TTC549 (cell line): ENCODE data around the gene DRD3.
A peak's percentile ranks its signal among the peaks of the same experiment; 100 is the strongest.

Source experiments
- FAIRE-seq: peaks from 2 replicates; lab custom pipeline; 2012; peaks lifted over from hg19 to GRCh38; lab: Jason Lieb, UNC

Gene DRD3

DNA sequence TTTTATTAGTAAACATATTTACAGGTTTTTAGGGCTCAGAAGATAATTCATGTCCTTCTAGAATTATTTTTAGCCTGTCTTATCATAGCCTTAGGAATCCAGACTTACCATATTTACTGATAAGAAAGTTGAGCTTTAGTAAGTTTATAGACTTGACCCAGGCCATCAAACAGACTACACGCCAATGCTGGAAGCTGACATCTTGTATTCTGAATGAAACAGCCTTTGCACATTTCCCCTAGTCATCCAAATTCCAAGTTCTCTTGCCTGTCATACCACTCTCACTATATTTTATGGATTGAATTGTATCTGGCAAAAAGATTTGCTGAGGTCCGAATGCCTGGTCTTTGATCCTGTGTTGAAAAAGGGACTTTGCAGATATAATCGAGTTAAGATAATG lies 58.6 kb downstream of the DRD3 start:
- FAIRE-seq, result no peak

DNA sequence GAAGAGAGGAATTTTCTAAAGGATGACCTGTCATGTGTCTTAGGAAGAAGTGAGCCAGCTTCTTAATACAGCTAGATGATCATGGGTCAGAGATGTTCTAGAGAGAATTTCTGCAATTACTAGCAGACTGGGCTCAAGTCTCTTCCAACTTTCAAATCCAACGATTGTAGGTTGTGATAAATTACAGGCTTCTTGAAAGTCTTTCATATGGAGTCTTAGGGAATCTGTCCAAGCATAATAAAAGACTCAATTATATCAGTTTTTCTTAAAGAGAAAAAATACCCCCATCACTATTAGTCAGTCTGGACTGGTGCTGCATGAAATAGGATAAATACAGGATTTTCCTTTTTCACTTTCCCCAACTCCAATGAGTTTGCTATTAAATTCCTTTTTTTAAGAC lies 59.1 kb downstream of the DRD3 start:
- FAIRE-seq, result no peak

DNA sequence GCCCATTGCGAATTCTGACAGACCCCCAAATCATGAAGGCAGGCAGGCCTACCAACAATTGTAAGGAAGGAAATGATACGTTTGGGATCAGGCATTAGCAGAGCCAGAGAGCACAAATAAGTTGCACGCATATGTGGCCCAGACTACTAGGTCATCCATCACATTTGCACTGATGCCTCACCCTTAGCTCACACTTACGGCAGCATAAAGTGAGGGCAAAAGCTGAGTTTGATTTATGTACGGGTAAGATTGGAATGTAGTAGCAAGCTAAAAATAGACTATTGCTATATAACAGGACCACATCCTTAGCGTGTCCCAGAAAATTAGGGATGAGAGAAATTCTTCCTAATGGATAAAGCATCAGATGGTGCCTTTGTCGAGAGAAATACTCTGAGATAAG lies 63.7 kb downstream of the DRD3 start:
- FAIRE-seq, result no peak

GRCh38 chr3:114114719-114115118 lies 64.1 kb downstream of the DRD3 start:
- no peak for FAIRE-seq

GRCh38 chr3:114112696-114113095 lies 66.2 kb downstream of the DRD3 start:
- no peak for FAIRE-seq

- FAIRE-seq, result no peak
Observed at GRCh38 chr3:114111060-114111770, 67.6 kb downstream of the DRD3 start.

GRCh38 chr3:114110439-114110838 lies 68.4 kb downstream of the DRD3 start:
- FAIRE-seq, result no peak

DNA sequence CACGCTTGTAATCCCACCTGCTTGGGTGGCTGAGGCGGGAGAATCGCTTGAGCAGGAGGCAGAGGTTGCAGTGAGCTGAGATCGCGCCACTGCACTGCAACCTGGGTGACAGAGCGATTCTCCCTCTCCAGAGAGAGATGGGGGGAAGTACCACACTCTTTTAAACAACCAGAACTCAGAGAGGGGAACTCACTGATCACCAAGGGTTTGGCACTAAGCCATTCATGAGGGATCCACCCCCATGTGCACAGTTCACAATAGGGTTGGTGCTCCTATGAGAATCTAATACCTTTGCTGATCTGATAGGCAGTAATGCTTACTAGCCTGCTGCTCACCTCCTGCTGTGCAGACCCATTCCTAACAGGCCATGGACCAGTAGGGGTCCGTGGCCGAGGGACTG lies 70.7 kb downstream of the DRD3 start:
- no peak for FAIRE-seq

- FAIRE-seq, result no peak
Observed at GRCh38 chr3:114104414-114104813, 74.4 kb downstream of the DRD3 start.

DNA sequence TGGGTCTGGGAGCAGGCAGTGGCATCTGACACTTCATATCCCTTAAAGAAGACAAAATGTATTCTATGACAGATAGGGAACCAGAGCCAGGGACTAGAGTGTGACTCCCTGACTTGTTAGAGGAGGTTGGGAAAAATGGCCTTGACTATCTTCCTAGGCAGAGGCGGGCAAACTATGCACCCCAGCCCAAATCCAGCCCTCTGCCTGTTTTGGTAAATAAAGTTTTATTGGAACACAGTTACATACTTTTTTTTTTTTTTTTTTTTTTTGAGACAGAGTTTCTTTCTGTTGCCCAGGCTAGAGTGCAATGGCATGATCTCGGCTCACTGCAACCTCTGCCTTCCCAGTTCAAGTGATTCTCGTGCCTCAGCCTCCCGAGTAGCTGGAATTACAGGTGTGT lies 75.0 kb downstream of the DRD3 start:
- no peak for FAIRE-seq

DNA sequence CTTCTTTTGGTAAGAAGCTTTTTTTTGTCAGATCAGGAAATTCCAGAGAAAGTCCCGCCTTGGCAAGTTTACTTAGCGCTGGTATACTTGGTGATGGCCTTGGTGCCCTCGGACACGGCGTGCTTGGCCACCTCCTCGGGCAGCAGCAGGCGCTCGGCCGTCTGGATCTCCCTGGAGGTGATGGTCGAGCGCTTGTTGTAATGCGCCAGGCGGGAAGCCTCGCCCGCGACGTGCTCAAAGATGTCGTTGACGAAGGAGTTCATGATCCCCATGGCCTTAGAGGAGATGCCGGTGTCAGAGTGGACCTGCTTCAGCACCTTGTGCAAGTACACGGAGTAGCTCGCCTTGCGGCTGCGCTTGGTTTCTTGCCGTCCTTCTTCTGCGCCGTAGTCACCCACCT lies 75.7 kb downstream of the DRD3 start:
- FAIRE-seq, result no peak

- FAIRE-seq, result no peak
Observed at GRCh38 chr3:114101101-114101500, 77.8 kb downstream of the DRD3 start.

DNA sequence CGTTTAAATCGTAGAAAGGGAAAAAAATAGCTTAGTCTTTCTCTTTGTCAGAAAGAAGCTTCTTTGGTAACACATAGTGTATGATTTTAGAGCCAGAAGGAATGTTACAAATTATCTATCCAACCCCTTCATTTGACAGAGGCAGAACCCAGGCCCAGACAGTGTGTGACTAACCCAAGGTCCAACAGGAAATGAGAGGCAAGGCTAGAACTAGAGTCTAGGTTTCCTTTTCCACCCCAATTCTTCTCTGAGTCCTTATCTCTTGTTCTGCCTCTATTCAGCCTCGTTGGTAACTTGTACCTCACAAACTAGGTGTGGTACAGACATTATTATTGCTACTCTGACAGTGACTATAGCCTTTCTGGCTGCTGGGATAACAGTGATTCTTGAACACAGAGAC lies 83.1 kb downstream of the DRD3 start:
- no peak for FAIRE-seq

- FAIRE-seq, result no peak
Observed at GRCh38 chr3:114093596-114093995, 85.3 kb downstream of the DRD3 start.

GRCh38 chr3:114093016-114093380 lies 85.9 kb downstream of the DRD3 start:
- no peak for FAIRE-seq

DNA sequence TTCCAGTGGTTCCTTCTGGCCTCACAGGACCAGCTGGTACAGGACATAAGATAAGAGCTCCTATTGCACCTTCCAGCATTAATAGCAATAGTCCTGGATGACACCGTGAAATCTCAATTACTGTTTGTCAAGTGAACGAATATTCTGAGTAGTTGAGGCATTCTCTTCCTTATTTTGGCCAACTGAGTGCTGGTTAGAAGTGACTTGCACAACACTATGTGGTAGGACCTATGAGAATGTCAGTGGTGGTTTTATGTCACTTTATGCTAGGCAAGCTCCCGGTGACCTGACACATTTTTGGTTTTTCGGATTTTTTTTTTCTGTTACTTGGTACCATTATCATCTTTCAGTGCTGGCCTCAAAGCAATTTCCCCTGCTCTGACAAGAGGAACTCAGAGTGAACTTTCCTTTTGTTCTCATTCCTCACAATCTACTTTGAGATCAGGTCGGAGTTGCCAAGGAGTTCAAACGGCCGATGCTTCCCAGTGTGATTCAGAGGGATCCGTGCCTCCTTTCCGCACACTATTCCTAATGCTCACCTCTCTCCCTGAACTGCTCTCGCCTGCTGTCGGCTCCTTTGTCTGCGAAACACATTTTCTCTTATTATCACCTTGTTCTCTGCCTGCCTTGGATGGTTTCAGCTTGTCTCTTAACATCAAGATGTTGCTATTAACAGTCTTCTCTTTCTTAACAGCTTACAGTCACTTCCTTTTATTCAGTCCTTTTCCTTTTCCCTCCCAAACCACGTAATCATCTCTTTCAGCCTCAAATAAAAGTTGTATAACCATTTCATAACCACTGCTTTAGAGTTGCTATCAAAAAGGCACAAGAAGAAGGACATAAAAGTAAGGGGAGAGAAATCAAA lies 86.5 kb downstream of the DRD3 start:
- no peak for FAIRE-seq

GRCh38 chr3:114089675-114090074 lies 89.2 kb downstream of the DRD3 start:
- FAIRE-seq, result no peak

- no peak for FAIRE-seq
Observed at GRCh38 chr3:114086356-114086755, 92.5 kb downstream of the DRD3 start.

DNA sequence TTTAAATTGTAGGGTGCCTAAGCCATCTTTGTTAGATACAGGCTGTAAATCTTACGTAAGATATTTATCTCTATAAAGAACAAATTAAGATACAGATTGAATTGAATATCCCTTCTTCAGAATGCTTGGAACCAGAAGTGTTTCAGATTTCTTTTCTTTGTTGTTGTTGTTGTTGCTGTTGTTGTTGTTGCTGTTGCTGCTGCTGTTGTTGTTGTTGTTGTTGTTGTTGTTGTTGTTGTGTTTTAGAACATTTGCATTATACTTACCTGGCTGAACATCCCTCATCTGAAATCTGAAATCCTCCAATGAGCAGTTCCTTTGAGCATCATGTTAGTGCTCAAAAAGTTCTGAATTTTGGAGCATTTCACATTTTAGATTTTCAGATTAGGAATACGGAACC lies 95.7 kb downstream of the DRD3 start:
- peak; percentile 11 for FAIRE-seq

GRCh38 chr3:114081037-114081436 lies 97.8 kb downstream of the DRD3 start:
- FAIRE-seq, result no peak

DNA sequence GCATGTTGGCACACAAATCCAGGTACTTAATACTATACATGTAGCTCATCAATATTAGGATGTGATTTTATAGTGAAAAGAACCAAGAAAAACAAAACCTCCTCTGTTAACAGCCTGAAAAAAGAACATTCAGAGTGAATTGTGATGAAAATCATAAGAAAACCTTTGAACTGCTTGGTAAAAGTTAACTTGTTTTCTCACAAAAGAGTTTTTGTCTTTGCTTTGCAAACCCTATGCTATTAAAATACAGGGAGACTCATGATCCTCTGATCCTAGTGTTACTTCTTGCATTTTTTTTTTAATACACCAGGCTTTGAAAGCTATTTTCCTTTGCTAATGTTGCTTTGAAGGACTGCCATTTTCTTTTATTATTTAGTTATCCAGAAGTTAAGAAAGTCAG lies 98.7 kb downstream of the DRD3 start:
- no peak for FAIRE-seq

DNA sequence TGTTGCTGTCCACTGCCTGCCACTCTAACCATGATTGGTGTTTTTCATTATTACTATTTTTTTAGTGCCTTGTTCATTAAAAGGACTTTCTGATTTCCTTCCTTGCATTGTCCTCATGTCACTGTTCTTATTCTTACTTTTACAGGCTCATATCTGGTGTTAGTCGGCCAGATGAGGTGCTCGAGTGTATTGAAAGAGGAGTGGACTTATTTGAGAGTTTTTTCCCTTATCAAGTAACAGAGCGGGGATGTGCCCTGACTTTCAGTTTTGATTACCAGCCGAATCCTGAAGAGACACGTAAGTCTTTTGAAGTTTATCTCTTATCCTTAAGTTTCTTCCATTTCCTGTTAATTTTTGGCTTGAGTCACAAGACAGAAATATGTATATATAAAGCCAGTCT lies 99.1 kb downstream of the DRD3 start:
- no peak for FAIRE-seq

- no peak for FAIRE-seq
Observed at GRCh38 chr3:114078126-114078525, 100.7 kb downstream of the DRD3 start.
